ENCODE results near the gene CFAP73.
"Not testable (repeated sequence)": the region's sequence is repeated elsewhere in the genome, so short reads cannot be mapped to it uniquely, and the experiment has no call there.

CFAP73 gene

DNA sequence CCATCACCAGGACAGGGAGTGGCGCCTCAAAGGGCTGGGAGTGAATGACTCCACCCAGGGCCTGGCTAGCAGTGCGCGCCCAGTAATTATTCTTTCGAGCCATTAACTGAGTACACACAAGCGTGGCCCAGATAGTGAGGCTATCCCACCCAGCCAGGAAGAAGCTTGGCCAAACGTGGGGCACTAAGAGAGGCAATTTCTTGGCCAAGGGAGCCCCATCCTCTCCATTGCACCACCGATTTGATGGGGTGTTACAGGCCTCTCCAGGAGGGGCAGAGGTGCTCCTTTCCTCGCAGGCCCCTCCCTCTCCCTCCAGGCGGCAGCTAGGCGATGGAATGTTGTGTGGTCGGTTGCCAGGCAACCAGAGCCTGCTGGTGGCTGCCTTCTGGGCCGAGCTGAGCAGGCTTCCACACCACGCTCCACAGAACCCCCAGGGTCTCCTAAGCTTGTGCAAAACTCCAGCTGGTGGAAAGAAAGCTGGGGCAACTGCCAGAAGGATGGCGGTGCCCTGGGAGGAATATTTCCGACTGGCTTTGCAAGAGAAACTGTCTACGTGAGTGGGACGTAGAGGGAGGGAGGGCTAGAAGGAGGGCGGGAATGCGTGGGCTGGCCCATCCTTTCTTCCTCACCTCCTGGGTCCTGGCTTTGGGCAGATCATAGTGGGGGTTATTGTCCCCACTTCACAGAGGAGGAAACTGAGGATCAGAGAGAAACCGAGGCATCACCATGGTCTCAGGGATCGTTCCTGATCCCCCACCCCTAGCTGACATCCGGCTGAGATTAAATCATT lies at the start of gene CFAP73:
TSS of gene CFAP73 (plus strand) at position 364 of the 790 bp plus-strand sequence. CDS start at position 498, 134 bp downstream.
- no peak for DNase-seq

DNA sequence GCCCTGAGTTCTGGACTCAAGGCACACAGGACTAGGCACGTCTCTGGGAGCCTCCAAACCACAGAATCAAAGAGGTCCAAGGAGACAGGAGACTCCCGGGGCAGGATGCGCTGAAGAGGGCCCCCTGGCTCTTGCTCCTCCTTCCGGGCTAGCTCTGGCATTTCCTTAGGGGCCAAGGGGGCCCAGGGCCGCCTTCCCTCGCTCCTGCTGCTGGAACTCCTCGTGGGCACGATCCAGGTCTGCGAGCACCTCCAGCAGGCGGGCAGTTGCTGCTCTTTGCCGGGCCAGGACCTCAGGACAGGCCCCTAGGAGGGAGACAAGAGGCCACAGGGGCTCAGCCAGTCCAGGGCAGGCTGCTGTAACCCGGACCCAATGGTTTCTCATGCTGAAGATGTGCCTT lies 49.8 kb upstream of the CFAP73 start:
- no peak for DNase-seq

DNA sequence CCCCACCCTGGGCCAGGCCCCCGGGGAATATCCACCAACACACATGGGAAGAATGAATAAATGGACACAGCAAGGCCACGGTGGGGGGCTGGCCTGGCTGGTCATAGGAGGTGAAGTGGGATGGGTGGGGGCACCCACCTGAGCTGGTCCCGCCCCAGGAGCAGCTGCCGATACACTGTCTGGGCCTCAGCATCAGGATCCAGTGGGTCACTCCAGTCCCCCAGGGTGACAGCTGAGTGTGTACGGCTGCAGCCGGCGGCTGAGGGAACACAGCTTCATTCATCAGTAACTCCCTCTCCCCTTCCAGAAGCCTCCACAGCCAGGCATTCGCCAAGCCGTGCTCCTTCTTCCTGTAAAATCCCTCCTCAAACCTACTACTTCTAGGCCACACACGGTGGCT lies 47.8 kb upstream of the CFAP73 start:
- no peak for DNase-seq

DNA sequence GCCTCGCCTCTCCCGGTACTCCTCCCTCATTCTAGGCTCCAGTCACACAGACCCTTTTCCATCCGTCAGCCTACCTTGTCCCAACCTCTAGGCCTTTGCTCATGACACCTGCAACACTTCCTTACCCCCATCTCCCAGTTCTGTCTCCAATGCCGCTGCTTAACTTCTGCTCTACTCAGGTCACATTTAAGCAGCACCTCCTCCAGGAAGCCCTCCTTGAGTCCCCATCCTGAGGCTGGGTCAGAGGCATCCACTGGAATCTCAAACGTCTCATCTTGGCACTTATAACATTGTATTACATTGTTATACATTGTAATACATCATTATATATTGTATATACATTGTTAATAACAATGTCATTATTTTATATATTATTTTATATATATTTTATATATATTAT lies 46.7 kb upstream of the CFAP73 start:
- no peak for DNase-seq

DNA sequence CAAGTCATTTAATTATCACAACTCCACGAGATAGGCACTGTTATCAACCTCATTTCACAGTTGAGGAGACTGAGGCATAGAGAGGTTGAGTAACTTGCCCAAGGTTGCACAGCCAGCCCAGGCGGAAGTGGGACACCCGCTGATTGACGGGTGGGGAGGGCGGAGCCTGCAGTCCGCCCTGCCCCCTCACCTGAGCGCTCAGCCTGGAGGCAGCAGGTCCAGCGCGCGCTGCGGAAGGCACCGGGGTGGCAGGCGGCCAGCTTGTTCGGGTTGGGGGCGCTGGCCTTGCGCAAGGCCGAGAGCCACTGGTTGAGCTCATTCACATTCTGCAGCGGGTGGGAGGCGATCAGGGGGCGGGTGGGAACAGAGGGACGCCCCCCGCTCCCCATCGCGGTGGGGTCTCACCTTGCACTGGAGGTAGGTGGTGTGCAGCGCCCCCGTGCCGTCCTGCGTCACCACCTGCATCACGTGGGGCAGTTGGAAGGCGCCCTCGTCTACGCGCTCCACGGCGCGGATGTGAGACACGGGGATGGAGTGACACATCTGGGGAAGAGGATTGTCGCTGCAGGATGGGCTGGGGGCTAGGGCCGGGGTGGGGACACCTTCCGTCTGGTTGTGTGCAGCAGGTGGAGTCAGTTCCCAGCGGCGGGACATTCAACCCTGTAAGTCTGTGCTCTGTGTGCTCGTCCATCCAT lies 45.6 kb upstream of the CFAP73 start:
- DNase-seq = no peak

DNA sequence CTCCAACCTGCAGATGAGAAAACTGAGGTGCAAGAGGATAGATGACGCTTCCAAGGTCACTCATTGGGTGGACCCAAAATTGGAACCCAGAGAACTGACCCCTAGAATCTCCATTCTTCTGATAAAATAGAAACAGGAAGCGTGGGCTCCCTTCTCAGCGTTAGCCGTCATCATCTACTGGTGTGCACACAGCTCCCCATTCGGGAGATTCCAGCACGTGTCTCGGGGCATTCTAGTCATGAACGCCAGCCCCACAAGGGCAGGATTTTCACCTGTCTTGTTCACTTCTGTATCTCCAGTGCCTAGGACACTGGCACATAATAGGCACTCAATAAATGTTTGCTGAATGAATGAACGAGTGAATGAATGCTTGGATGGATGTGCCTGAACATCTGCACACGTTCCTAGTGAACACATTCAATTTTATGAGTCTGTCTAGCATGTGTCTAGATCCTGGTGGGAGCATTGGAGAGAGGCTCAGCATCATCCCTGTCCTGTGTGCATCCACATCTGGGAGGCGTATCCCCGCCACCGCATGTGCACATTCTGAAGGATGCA lies 44.5 kb upstream of the CFAP73 start:
- no peak for DNase-seq

DNA sequence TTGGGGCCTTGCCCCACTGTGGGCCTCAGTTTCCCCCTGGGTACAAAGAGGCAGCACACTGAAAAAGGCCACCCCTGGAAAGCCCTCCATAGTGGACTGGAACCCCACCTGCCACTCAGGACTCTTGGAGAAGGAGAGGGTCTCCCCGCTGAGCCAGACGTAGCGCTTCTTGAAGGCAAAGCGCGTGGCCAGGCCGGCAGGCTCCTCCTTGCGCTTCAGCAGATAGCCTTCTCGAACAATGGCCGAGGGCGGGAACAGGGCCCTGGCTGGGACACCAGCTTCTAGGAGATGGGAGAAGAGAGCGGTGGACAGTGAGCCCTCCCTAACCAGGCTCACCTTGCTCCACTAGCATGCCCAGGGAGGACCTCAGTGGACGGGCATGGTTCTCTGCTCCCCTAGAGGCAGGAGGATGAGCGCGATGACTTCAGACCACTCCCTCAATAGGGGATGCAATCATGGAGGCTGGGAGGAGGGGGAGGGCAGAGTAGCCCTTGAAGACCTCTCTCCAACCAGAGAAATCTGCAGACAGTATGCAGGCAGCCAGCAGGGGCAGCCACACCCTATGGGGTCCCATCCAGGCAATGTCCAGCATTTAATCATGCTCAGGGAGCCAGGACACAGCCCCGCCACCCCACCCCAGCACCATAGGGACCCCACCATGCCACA lies 43.8 kb upstream of the CFAP73 start:
- no peak for DNase-seq

DNA sequence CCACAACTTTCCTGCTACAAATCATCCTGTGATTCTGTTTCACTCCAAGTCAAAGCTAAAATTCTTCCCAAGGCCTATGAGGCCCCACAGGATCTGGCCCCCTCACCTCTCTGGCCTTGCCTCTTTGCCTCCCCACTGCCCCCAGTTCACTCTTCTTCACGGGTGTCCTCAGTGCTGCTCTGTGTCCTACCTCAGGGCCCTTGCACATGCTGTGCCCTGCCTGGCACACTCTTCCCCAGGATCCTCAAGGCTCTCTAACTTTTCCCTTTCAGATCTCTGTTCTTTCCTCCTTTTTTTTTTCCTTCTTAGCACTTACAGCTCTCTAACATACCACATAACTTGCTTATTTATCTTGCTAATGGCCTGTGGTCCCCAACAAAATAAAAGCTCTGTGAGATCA lies 43.2 kb upstream of the CFAP73 start:
- DNase-seq = no peak

DNA sequence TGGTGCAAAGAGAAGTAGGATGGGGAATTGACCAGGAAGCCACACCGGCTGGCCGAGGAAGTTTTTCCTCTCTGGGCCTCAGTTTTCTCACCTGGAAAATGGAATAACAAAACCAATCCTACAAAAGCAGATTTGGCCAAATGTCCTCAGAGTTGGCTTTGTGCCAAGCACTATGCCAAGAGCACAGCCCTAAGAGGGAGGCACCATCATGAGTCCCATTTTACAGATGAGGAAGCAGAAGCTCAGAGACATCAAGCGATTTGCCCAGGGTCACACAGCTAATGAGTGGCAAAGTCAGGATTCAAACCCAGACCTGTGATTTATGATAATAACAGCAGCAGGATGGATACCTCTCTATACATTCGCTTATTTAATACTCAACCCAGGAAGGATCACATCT lies 41.2 kb upstream of the CFAP73 start:
- DNase-seq = no peak

DNA sequence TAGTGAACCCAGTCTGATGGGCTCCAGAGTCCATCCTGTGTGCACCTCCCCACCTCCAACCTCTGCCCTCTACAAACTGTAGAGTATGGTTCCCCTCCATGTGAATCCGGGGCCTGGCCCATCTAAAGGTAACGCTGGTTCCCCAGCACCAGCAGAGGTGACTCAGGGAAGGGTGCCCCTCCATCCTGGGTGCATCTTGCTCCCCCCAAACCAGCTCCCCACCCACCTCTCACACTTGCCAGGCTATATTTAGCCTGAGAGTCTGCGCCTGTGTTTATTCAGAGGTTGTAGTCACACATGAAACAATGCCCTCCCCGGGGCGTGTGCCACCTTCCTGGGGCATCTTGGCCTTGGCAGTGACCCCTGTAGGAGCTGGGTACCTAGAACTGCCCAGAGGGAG lies 40.2 kb upstream of the CFAP73 start:
- no peak for DNase-seq

DNA sequence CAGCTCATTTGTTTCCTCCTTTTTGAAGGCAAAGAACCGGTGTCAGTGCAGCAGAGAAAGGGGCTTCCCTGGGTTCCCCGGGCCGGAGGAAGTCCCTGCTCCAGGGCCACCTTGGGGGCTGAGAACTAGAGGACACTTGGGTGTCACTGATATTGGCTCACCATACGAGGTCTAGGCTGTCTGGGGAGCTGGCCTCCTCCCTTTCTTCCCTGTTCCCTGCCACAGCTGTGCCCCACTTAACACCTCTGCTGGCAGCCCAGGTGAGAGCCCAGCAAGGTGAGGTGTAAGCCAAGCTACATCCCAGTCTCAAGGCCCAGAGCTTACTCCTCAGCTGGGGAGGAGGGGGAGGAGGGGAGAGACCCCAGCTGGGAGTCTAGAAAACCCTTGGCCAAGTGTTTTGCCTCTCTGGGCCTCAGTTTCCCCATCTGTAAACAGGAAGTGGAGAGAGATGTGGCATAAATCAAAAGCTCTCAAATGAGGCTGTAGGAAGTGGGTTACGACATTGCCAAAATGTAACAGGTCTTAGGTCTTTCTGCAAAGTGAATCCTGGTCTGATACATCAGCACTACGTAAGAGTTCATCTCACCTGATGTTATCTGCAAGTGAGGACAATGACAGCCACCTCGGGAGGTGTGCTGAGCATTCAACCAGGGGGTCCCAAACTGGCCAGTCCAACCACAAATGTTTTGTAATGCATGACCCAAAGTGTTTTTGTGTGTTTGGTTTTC lies 39.5 kb upstream of the CFAP73 start:
- DNase-seq = no peak

DNA sequence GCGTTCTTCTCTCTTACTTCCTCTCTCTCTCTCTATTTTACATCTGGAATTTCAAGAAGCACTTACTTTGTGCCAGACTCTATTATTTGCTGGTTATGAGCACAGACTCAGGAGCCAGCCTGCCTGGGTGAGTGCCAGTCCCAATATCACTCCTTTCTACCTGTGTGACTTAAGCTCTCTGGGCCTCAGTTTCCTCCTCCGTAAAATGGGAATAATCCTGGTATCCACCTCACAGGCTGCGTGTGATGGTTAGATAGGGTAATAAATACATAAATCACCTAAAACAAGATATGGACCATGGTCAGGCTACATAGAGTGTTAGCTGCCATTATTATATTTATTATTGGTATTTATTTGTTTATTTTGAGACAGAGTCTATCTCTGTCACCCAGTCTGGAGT lies 38.3 kb upstream of the CFAP73 start:
- DNase-seq = no peak

DNA sequence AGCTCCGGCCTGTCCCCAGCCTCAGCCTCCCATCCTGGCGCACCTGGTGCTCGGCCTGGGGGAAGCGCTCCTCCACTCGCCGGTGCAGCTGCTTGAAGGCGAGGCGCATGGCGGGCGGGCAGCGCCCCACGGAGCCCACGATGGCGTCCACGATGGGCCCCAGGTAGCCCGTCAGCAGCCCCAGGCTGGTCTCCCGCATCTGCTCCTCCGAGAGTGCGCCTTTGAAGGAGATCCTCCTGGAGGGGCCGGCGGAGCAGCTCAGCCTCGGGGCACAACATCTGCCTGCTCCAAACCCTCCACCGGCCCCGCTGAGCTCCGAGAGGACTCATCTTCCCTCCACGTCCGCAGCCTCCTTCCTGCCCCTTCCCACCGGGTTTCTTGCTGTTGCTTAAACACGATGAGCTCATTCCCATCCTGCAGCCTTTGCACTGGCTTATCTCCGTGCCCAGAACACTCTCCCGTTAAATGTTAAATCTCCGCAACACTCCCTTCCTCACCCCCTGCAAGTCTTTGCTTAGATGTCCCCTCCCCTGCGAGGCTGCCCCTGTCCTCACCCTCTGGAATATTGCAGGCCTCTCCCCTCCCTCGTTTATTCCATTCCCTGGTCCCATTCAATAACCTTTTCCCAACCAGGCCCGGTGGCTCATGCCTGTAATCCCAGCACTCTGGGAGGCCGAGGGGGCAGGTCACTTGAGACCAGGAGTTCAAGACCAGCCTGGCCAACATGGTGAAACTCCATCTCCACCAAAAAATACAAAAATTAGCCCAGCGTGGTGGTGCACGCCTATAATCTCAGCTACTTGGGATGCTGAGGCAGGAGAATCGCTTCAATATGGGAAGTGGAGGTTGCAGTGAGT lies 37.3 kb upstream of the CFAP73 start:
- DNase-seq = no peak

DNA sequence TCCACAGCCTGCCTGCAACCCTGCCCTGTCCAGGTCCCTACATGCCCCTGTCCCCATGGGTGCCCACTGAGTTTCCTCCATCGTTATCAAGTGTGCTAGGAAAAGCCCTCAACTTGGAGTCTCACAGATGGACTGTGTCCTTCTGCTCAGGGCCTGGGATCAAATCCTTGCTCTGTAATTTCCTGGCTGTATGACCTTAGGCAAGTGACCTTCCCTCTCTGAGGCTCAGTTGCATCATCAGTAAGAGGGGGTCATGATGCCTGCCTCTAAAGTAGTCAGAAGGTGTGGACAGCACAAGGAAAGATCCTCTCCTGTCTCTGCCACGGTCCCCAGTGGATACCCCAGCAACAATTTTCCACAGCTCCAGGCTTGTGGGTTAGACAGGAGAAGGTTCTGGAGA lies 36.1 kb upstream of the CFAP73 start:
- DNase-seq = no peak

DNA sequence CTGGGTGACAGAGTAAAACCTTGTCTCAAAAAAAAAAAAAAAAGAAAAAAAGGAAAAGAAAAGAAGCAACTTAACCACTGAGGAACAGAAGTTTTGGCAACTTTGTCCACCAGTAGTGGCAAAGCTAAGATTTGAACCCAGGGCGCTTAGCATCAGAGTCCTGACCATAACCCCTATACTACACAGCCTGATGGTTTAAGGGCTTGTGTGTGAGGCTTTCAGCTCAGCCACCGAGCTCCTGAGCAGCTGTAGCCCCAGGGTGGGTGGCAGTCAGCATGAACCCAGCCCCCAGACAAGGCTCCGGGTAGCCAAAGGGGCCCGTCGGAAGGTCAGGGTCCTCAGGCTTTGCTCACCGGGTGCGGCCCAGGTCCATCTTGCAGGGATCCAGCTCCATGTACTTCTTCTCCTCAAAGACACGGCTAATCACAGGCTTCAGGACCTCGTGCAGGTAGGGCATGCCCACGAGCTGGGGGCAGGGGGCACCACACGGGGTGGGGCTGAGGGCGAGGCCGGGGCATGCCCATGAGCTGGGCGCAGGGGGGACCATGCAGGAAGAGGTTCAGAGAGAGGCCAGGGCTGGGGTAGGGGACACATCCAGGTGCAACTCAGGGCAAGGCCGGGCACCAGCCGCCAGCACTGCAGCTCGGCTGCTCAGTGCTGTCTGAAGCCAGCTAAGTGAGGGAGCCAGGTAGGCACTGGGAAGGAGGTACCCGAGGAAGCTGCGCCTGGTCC lies 34.9 kb upstream of the CFAP73 start:
- DNase-seq = no peak

DNA sequence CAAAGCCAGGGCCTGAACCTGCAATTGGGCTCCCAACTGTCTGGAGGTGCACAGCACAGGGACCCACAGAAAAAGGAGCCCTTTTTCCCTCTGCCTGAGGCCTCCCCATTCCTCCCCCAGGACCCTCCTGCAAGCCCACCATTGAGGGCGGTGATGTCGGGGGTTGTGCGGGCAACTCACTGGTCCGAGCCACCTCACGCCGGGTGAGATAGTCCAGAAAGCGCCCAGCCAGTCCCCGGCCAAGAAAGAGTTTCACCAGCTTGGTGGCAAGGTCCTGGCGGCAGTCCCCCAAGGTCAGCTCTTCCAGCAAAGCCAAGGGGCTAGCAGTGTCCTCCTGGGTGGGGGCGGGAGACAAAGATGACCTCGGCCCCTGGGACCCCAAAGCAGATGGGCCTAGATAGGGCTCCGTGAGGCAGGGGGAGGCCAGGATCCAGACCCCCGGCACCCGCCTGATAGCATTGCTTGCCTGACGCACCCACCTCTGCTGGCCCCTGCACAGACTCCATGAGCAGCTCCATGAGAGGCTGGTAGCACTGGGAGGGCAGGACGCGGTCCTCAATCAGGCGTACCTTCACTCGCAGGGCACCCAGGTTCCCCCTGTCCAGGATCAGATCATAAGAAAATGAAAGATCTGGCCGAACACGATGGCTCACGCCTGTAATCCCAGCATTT lies 33.9 kb upstream of the CFAP73 start:
- no peak for DNase-seq

DNA sequence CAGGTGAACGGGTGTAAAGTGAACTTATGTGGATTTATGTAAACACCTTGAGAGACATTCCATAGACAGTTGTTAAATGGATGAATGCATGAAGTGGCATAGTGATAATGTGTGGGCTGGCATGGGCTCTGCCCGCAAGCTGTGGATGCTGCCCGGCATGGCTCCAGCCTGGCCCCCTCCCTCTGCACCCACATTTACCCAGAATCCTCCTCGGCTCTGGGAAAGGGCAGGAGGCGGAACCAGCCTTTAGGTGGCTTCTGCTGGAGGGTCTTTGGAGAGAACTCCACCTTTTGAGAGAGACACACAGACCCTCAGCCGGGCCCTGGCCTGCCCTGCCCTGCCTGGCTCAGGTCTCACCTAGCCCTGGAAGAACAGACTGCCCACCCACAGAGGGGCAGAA lies 32.6 kb upstream of the CFAP73 start:
- no peak for DNase-seq

DNA sequence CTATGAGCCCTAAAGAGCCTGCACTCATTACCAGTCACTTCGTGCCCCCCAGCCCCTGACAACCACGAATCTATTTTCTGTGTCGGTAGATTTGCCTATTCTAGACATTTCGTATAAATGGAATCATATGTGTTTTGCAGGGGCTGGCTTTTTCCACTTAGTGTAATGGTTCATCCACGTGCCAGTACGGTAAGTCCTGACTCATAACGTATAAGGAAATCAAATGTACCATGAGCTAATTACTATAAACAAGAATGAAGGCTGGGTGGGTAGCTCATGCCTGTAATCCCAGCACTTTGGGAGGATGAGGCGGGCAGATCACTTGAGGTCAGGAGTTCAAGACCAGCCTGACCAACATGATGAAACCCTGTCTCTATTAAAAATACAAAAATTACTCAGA lies 31.8 kb upstream of the CFAP73 start:
- DNase-seq = not testable (repeated sequence)

DNA sequence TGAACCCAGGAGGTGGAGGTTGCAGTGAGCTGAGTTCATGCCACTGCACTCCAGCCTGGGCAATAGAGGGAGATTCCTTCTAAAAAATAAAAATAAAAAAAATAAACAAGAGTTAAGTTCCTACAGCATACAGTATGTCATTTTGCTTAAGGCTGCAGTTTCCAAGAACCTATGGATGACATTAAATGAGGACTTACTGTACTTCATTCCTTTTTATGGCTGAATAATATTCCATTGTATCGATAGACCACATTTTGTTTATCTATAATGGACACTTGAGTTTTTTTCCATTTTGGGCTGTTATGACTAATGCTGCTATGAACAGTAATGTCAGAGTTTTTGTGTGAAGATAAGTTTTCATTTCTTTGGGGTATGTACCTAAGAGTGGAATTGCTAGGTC lies 31.4 kb upstream of the CFAP73 start:
- no peak for DNase-seq

DNA sequence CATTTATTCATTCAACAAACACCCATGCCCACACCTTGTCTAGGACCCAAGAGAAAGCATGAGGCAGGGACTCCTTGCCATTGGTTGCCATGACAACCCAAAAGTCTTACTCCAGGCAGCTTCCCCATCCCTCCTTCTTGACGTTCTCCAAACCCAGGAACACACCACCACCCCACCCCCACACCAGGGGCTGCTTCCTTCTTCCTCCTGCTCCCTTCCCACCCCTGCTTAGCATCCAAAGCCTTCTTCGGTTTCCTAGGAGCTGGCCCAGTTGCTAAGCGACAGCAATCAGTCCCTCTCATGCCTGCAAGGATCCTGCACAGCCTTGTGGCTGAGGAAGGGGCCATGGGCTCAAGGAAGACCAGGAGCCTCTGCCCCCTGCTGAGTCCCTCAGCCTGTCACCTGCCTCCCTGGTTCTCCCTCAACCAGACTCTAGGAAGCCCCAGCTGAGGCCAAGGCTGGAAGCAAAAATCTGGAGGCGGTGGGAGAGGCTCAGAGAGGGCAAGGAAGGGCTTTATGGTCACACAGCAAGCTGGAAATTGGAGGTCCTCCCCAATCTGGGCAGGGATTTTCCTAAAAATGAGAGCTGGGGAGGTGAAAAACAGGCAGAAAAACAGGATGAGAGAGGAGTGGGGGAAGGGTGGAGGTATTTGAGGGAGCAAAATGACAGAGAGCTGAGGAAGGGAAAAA lies 29.4 kb upstream of the CFAP73 start:
- no peak for DNase-seq

Data from KG1 (cell line).